Nephron (organoid): ENCODE measurements around the gene GAGE2A.
"Not testable (repeated sequence)": the region's sequence is repeated elsewhere in the genome, so short reads cannot be mapped to it uniquely, and the experiment has no call there.

ENCODE experiments used
- H3K27ac Mint-ChIP-seq, 3 experiments: 2 replicates each; pipeline ENCODE4 v1.8.0; 2020; ENCODE audit warnings: mixed read lengths in 3 of 3, mild to moderate bottlenecking in 2 of 3, moderate library complexity in 1 of 3
- H3K27me3 Mint-ChIP-seq: 2 replicates; pipeline ENCODE4 v1.8.0; 2021; ENCODE audit warnings: low read depth, mild to moderate bottlenecking, moderate library complexity, mixed read lengths
- H3K36me3 Mint-ChIP-seq: 2 replicates; pipeline ENCODE4 v1.8.0; 2020; ENCODE audit warnings: low read depth, mixed read lengths
- H3K4me1 Mint-ChIP-seq: 2 replicates; pipeline ENCODE4 v1.8.0; 2020; ENCODE audit warnings: mixed read lengths
- H3K4me3 Mint-ChIP-seq, 3 experiments: 2 replicates each; pipeline ENCODE4 v1.8.0; 2020; ENCODE audit warnings: mild to moderate bottlenecking in 3 of 3, mixed read lengths in 3 of 3, moderate library complexity in 2 of 3
- H3K9me3 Mint-ChIP-seq: 2 replicates; pipeline ENCODE4 v1.8.0; 2020; ENCODE audit warnings: mixed read lengths

The GAGE2A gene

GRCh38 chrX:49589196-49589595 is at the start of gene GAGE2A:
TSS of gene GAGE2A (plus strand) at chrX:49589496. CDS start at chrX:49590651, 1,155 bp downstream.
- not testable (repeated sequence) for H3K36me3 Mint-ChIP-seq, H3K9me3 Mint-ChIP-seq, H3K4me3 Mint-ChIP-seq, H3K27me3 Mint-ChIP-seq, H3K4me1 Mint-ChIP-seq, H3K27ac Mint-ChIP-seq

GRCh38 chrX:49541433-49541832 is 47.9 kb upstream of the GAGE2A start, which contains the start of gene GAGE12D:
TSS of gene GAGE12D (plus strand) at chrX:49541733. CDS start at chrX:49542888, 1,155 bp downstream.
- not testable (repeated sequence) for H3K9me3 Mint-ChIP-seq, H3K4me3 Mint-ChIP-seq, H3K27ac Mint-ChIP-seq, H3K27me3 Mint-ChIP-seq, H3K4me1 Mint-ChIP-seq, H3K36me3 Mint-ChIP-seq

- H3K4me3 Mint-ChIP-seq, H3K4me1 Mint-ChIP-seq, H3K27ac Mint-ChIP-seq, H3K9me3 Mint-ChIP-seq, H3K36me3 Mint-ChIP-seq, H3K27me3 Mint-ChIP-seq: not testable (repeated sequence)
These were observed 38.3 kb upstream of the GAGE2A start, which contains the start of gene GAGE12E for GRCh38 chrX:49550989-49551388. TSS of gene GAGE12E (plus strand) at chrX:49551289. CDS start at chrX:49552444, 1,155 bp downstream.

- not testable (repeated sequence) for H3K27ac Mint-ChIP-seq, H3K9me3 Mint-ChIP-seq, H3K27me3 Mint-ChIP-seq, H3K36me3 Mint-ChIP-seq, H3K4me1 Mint-ChIP-seq, H3K4me3 Mint-ChIP-seq
These were observed 28.8 kb upstream of the GAGE2A start, which contains the start of gene GAGE12F for GRCh38 chrX:49560542-49560941. TSS of gene GAGE12F (plus strand) at chrX:49560842. CDS start at chrX:49561997, 1,155 bp downstream.

- not testable (repeated sequence) for H3K27me3 Mint-ChIP-seq, H3K36me3 Mint-ChIP-seq, H3K27ac Mint-ChIP-seq, H3K9me3 Mint-ChIP-seq, H3K4me1 Mint-ChIP-seq, H3K4me3 Mint-ChIP-seq
These were observed 20.6 kb upstream of the GAGE2A start for GRCh38 chrX:49568728-49569127.

GRCh38 chrX:49569152-49569551 is 20.1 kb upstream of the GAGE2A start:
- H3K27ac Mint-ChIP-seq, H3K4me3 Mint-ChIP-seq, H3K4me1 Mint-ChIP-seq, H3K36me3 Mint-ChIP-seq, H3K9me3 Mint-ChIP-seq, H3K27me3 Mint-ChIP-seq: not testable (repeated sequence)

GRCh38 chrX:49570100-49570499 is 19.2 kb upstream of the GAGE2A start, which contains the start of gene GAGE12G:
TSS of gene GAGE12G (plus strand) at chrX:49570400. CDS start at chrX:49571555, 1,155 bp downstream.
- not testable (repeated sequence) for H3K4me1 Mint-ChIP-seq, H3K9me3 Mint-ChIP-seq, H3K4me3 Mint-ChIP-seq, H3K36me3 Mint-ChIP-seq, H3K27me3 Mint-ChIP-seq, H3K27ac Mint-ChIP-seq

GRCh38 chrX:49579649-49580048 is 9.6 kb upstream of the GAGE2A start, which contains the start of gene GAGE12H:
TSS of gene GAGE12H (plus strand) at chrX:49579949. CDS start at chrX:49581104, 1,155 bp downstream.
- H3K36me3 Mint-ChIP-seq, H3K4me1 Mint-ChIP-seq, H3K27me3 Mint-ChIP-seq, H3K9me3 Mint-ChIP-seq, H3K4me3 Mint-ChIP-seq, H3K27ac Mint-ChIP-seq: not testable (repeated sequence)

GRCh38 chrX:49589769-49590478 is 628 bp downstream of the GAGE2A start:
- H3K9me3 Mint-ChIP-seq, H3K4me1 Mint-ChIP-seq, H3K4me3 Mint-ChIP-seq, H3K27me3 Mint-ChIP-seq, H3K27ac Mint-ChIP-seq, H3K36me3 Mint-ChIP-seq: not testable (repeated sequence)

- not testable (repeated sequence) for H3K4me3 Mint-ChIP-seq, H3K4me1 Mint-ChIP-seq, H3K27me3 Mint-ChIP-seq, H3K36me3 Mint-ChIP-seq, H3K9me3 Mint-ChIP-seq, H3K27ac Mint-ChIP-seq
These were observed 1.2 kb downstream of the GAGE2A start for GRCh38 chrX:49590488-49590887.

- H3K27me3 Mint-ChIP-seq, H3K9me3 Mint-ChIP-seq, H3K36me3 Mint-ChIP-seq, H3K27ac Mint-ChIP-seq, H3K4me1 Mint-ChIP-seq, H3K4me3 Mint-ChIP-seq: not testable (repeated sequence)
These were observed 9.4 kb downstream of the GAGE2A start, which contains the start of gene GAGE1 for GRCh38 chrX:49598720-49599119. TSS of gene GAGE1 (plus strand) at chrX:49599020. CDS start at chrX:49600175, 1,155 bp downstream.
